Loucy (cell line): ENCODE results near the gene NME8.

Experiments
- H2AFZ ChIP-seq: fragments of 200-600 bp; sonication (generic); 2 replicates; pipeline ENCODE4 v1.6.0; 2016; ENCODE audit warnings: antibody characterized with exemption, mild to moderate bottlenecking, low read length, moderate library complexity
- H3F3A ChIP-seq: fragments of 200-600 bp; 2 replicates; pipeline ENCODE4 v1.6.0; 2016; ENCODE audit warnings: antibody characterized with exemption, low read depth, mild to moderate bottlenecking
- H3K27me3 ChIP-seq: fragments of 200-600 bp; sonication (generic); 2 replicates; pipeline ENCODE4 v1.6.1; 2014; ENCODE audit warnings: low read length, mild to moderate bottlenecking; ENCODE audit not compliant: insufficient read depth, poor library complexity, severe bottlenecking
- H3K36me3 ChIP-seq: fragments of 200-600 bp; sonication (generic); 2 replicates; pipeline ENCODE4 v1.6.1; 2016; ENCODE audit warnings: low read length; ENCODE audit not compliant: insufficient read depth
- H3K4me1 ChIP-seq: fragments of 200-600 bp; sonication (generic); 2 replicates; pipeline ENCODE4 v1.5.1; 2014; ENCODE audit warnings: low read length, mild to moderate bottlenecking; ENCODE audit not compliant: insufficient read depth, poor library complexity, severe bottlenecking
- H3K4me2 ChIP-seq: fragments of 200-600 bp; sonication (generic); 2 replicates; pipeline ENCODE4 v1.6.0; 2014; ENCODE audit warnings: antibody characterized with exemption, low read length, low read depth, mild to moderate bottlenecking; ENCODE audit not compliant: poor library complexity, severe bottlenecking
- H3K4me3 ChIP-seq: fragments of 200-600 bp; sonication (generic); 2 replicates; pipeline ENCODE4 v1.5.1; 2014; ENCODE audit warnings: low read length, mild to moderate bottlenecking, mixed read lengths; ENCODE audit not compliant: poor library complexity, severe bottlenecking
- H3K79me2 ChIP-seq: fragments of 200-600 bp; sonication (generic); 2 replicates; pipeline ENCODE4 v1.6.1; 2014; ENCODE audit warnings: low read length; ENCODE audit not compliant: insufficient read depth
- H3K9ac ChIP-seq: fragments of 200-600 bp; sonication (generic); 2 replicates; pipeline ENCODE4 v1.6.0; 2014; ENCODE audit warnings: mild to moderate bottlenecking, low read depth, low read length, moderate library complexity; ENCODE audit not compliant: poor library complexity, severe bottlenecking
- H3K9me2 ChIP-seq: fragments of 200-600 bp; sonication (generic); replicated peaks from 2 replicates; pipeline ENCODE4 v1.6.1; 2016; ENCODE audit warnings: low read depth, low read length, mixed read lengths
- H3K9me3 ChIP-seq: fragments of 200-600 bp; sonication (generic); 2 replicates; pipeline ENCODE4 v1.6.1; 2014; ENCODE audit warnings: mild to moderate bottlenecking, antibody characterized with exemption, low read length, low read depth; ENCODE audit not compliant: insufficient read depth
- H4K20me1 ChIP-seq: fragments of 200-600 bp; sonication (generic); 2 replicates; pipeline ENCODE4 v1.6.0; 2014; ENCODE audit warnings: antibody characterized with exemption, low read length, mild to moderate bottlenecking; ENCODE audit not compliant: insufficient read depth, poor library complexity, severe bottlenecking
- EZH2phosphoT487 ChIP-seq: fragments of 200-600 bp; IDR thresholded peaks from 2 replicates; pipeline ENCODE4 v1.6.1; 2018; ENCODE audit warnings: antibody characterized with exemption, mild to moderate bottlenecking, moderate library complexity, borderline replicate concordance
- TF ChIP-seq, protein P1 (sequence below): fragments of 200-600 bp; sonication (generic); conservative IDR thresholded peaks from 2 replicates; pipeline ENCODE4 v1.5.1; 2014; ENCODE audit warnings: mild to moderate bottlenecking, antibody characterized with exemption, low read length

Gene NME8

DNA sequence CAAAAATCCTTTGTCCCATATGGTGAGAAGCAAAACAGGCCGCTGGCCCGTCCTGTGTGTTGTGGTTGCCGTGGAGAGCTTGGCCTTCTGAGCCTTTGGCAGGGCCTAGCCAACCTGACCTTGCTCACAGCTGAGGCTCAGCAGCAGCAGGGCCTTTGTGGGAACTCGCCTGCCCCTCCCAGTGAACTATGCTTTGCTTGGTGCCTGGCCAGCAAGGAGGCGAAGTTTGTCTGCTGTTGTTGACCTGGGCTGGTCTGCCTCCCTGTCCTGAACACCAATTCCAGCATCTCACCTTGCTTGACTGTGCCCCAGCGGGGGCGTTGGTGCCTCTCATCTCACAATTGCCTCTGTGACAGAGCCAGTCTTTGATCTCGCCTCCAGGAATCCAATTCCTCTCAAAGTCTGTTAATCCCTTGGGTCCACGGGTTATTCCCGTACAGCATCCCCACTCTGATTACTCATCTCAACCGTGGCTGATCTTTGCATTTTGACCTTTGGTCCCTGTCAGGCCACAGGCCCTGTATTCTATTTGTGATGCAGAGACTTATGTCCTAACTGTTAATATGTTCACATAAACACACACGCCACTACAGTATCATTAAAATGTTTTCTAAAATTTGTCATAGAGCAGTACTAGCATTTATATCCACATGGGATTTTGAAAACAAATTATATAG, 94.7 kb downstream of the NME8 start:
- Histone ChIP-seq H3K9me3 (no peaks in the 10 kb centered on the region), H3K4me2 (no peak overlapping the region), H4K20me1 (no peaks in the 10 kb centered on the region), H3K79me2 (peaks cover 74% of the 10 kb centered on the region; the same call in 1 of the 2 replicates), H3K4me3 (no peak overlapping the region), H3F3A (no peaks in the 10 kb centered on the region), H2AFZ (no peak overlapping the region), H3K27me3 (no peaks in the 10 kb centered on the region), H3K9ac (no peak overlapping the region), H3K9me2 (no peaks in the 10 kb centered on the region), H3K36me3 (no peaks in the 10 kb centered on the region; the same call in 1 of the 2 replicates), H3K4me1 (no peaks in the 10 kb centered on the region)
- TF ChIP-seq, protein P1, sequence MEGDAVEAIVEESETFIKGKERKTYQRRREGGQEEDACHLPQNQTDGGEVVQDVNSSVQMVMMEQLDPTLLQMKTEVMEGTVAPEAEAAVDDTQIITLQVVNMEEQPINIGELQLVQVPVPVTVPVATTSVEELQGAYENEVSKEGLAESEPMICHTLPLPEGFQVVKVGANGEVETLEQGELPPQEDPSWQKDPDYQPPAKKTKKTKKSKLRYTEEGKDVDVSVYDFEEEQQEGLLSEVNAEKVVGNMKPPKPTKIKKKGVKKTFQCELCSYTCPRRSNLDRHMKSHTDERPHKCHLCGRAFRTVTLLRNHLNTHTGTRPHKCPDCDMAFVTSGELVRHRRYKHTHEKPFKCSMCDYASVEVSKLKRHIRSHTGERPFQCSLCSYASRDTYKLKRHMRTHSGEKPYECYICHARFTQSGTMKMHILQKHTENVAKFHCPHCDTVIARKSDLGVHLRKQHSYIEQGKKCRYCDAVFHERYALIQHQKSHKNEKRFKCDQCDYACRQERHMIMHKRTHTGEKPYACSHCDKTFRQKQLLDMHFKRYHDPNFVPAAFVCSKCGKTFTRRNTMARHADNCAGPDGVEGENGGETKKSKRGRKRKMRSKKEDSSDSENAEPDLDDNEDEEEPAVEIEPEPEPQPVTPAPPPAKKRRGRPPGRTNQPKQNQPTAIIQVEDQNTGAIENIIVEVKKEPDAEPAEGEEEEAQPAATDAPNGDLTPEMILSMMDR = no peak
- TF ChIP-seq EZH2phosphoT487 = no peak

DNA sequence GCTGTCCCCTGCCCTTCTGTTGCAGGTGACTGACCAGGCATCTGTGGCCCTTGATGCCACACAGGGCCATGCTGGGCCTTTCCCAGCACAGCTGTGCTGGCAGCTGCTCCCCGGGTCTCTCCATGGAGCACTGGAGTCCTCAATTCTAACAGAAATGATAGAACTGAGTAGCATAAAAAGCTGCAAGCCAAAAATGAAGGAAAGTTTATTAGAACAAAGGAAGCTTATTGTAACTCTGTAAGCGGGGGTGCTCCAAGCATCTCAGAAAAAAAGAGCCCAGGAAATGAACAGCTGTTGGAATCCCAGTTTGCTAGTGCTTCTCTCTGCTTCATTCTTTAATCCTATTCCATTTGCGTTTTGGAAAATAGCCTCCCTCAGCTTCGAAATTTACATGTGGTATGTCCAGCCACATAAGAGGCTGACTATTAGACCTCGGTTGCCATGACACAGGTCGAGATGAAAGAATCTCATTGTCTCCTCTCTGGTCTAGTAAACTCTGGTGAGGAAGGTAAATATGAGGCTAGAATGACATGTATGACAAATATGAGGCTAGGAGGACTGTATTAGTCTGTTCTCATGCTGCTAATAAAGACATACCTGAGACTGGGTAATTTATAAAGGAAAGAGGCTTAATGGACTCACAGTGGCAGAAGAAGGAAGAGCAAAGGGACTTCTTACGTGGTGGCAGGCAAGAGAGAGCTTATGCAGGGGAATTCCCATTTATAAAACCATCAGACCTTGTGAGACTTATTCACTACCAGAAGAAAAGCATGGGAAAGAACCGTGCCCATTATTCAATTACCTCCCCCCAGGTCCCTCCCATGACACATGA, 95.7 kb downstream of the NME8 start:
- Histone ChIP-seq H3F3A (no peaks in the 10 kb centered on the region), H3K4me1 (no peaks in the 10 kb centered on the region), H3K9me2 (no peaks in the 10 kb centered on the region), H2AFZ (no peak overlapping the region), H4K20me1 (no peaks in the 10 kb centered on the region), H3K36me3 (peaks cover 1% of the 10 kb centered on the region; the same call in 1 of the 2 replicates), H3K79me2 (peaks cover 73% of the 10 kb centered on the region; the same call in 1 of the 2 replicates), H3K9ac (no peak overlapping the region), H3K4me3 (no peak overlapping the region), H3K27me3 (no peaks in the 10 kb centered on the region), H3K4me2 (no peak overlapping the region), H3K9me3 (no peaks in the 10 kb centered on the region)
- TF ChIP-seq, protein P1 = no peak
- no peak for TF ChIP-seq EZH2phosphoT487

DNA sequence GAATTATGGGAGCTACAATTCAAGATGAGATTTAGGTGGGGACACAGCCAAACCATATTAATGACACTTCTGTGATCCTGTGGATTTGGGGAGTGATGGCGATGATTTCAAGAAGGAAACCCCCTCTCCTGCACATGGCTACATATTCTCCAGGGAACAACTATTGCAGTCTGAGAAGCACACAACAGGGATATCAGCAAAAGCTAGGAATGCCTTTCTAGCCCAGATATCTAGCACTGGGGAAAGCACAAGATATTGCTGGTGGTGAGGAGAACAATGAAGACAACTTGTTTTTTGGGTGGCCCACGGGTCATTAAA, 96.3 kb downstream of the NME8 start:
- no peaks in the 10 kb centered on the region for H3K27me3 ChIP-seq
- H3K4me1 ChIP-seq = no peaks in the 10 kb centered on the region
- H3K9ac ChIP-seq = no peak overlapping the region
- TF ChIP-seq, protein P1 = no peak
- no peak overlapping the region for H2AFZ ChIP-seq
- H4K20me1 ChIP-seq = no peaks in the 10 kb centered on the region
- no peaks in the 10 kb centered on the region for H3K9me2 ChIP-seq
- peaks cover 7% of the 10 kb centered on the region; the same call in 1 of the 2 replicates for H3K36me3 ChIP-seq
- H3K9me3 ChIP-seq = no peaks in the 10 kb centered on the region
- no peak overlapping the region for H3K4me3 ChIP-seq
- H3F3A ChIP-seq = no peaks in the 10 kb centered on the region
- peaks cover 68% of the 10 kb centered on the region; the same call in 1 of the 2 replicates for H3K79me2 ChIP-seq
- H3K4me2 ChIP-seq = no peak overlapping the region
